H9 (cell line): ENCODE results near the gene SMARCE1. TPM values are rescaled to one million over a fixed set of nuclear protein-coding genes. Genes with fewer than 3 reads are reported as not detected.

Experiments used
- DNase-seq: peaks from one replicate; pipeline ENCODE4 v3.0.0-alpha.2; 2017
- H2AFZ ChIP-seq: one replicate; pipeline ENCODE4 v1.6.1; 2013; ENCODE audit warnings: mild to moderate bottlenecking, low read length, control low read depth, moderate library complexity
- H2AK5ac ChIP-seq: 2 replicates; pipeline ENCODE4 v1.6.1; 2013; ENCODE audit warnings: low read length, control low read depth, mixed read lengths; ENCODE audit not compliant: insufficient read length
- H2BK120ac ChIP-seq: one replicate; pipeline ENCODE4 v1.6.1; 2013; ENCODE audit warnings: low read depth, mild to moderate bottlenecking, low read length, control low read depth, inconsistent platforms; ENCODE audit not compliant: poor library complexity, severe bottlenecking
- H2BK12ac ChIP-seq: 2 replicates; pipeline ENCODE4 v1.6.1; 2013; ENCODE audit warnings: low read length, control low read depth, mixed read lengths, low read depth; ENCODE audit not compliant: insufficient read length
- H2BK15ac ChIP-seq: 2 replicates; pipeline ENCODE4 v1.6.1; 2013; ENCODE audit warnings: low read depth, low read length, control low read depth
- H2BK20ac ChIP-seq: one replicate; pipeline ENCODE4 v1.6.1; 2013; ENCODE audit warnings: low read depth, mild to moderate bottlenecking, low read length, control low read depth, inconsistent platforms; ENCODE audit not compliant: poor library complexity, severe bottlenecking
- H2BK5ac ChIP-seq: 2 replicates; pipeline ENCODE4 v1.6.1; 2013; ENCODE audit warnings: low read length, control low read depth, mixed read lengths; ENCODE audit not compliant: insufficient read length
- H3K14ac ChIP-seq: 2 replicates; pipeline ENCODE4 v1.6.1; 2013; ENCODE audit warnings: low read length, control low read depth; ENCODE audit not compliant: insufficient read depth
- H3K18ac ChIP-seq: 2 replicates; pipeline ENCODE4 v1.6.1; 2013; ENCODE audit warnings: low read depth, mild to moderate bottlenecking, mixed read lengths, low read length, control low read depth; ENCODE audit not compliant: insufficient read length
- H3K23ac ChIP-seq: 2 replicates; pipeline ENCODE4 v1.6.1; 2013; ENCODE audit warnings: low read length, control low read depth, mixed read lengths, low read depth; ENCODE audit not compliant: insufficient read length
- H3K23me2 ChIP-seq: 2 replicates; pipeline ENCODE4 v1.6.1; 2013; ENCODE audit warnings: low read depth, mild to moderate bottlenecking, mixed read lengths, low read length, control low read depth; ENCODE audit not compliant: insufficient read length, poor library complexity, severe bottlenecking
- H3K27ac ChIP-seq: 2 replicates; pipeline ENCODE4 v1.5.1; 2013; ENCODE audit warnings: low read length, control low read depth, mixed read lengths, low read depth; ENCODE audit not compliant: insufficient read length
- H3K27me3 ChIP-seq: 2 replicates; pipeline ENCODE4 v1.6.1; 2013; ENCODE audit warnings: low read length, control low read depth, inconsistent platforms; ENCODE audit not compliant: insufficient read depth
- H3K4ac ChIP-seq: 2 replicates; pipeline ENCODE4 v1.6.1; 2013; ENCODE audit warnings: low read depth, mild to moderate bottlenecking, control low read depth, inconsistent platforms, low read length, moderate library complexity
- H3K4me1 ChIP-seq: 2 replicates; pipeline ENCODE4 v1.6.1; 2013; ENCODE audit warnings: low read length, control low read depth, inconsistent platforms; ENCODE audit not compliant: insufficient read depth
- H3K4me2 ChIP-seq: 2 replicates; pipeline ENCODE4 v1.6.1; 2013; ENCODE audit warnings: low read length, control low read depth, mixed read lengths; ENCODE audit not compliant: insufficient read length, insufficient read depth
- H3K56ac ChIP-seq: 2 replicates; pipeline ENCODE4 v1.6.1; 2013; ENCODE audit warnings: low read depth, mild to moderate bottlenecking, mixed read lengths, low read length, control low read depth; ENCODE audit not compliant: insufficient read length
- H3K79me1 ChIP-seq: 2 replicates; pipeline ENCODE4 v1.6.1; 2013; ENCODE audit warnings: low read depth, mild to moderate bottlenecking, moderate library complexity, low read length, control low read depth, inconsistent platforms; ENCODE audit not compliant: insufficient read depth, poor library complexity, severe bottlenecking
- H3K79me2 ChIP-seq: 2 replicates; pipeline ENCODE4 v1.6.1; 2013; ENCODE audit warnings: low read length, control low read depth, inconsistent platforms; ENCODE audit not compliant: insufficient read depth
- H3K9ac ChIP-seq: 2 replicates; pipeline ENCODE4 v1.6.1; 2013; ENCODE audit warnings: low read length, control low read depth, mixed read lengths; ENCODE audit not compliant: insufficient read length; ENCODE audit errors: extremely low read depth
- H3K9me3 ChIP-seq: one replicate; pipeline ENCODE4 v1.6.1; 2013; ENCODE audit warnings: low read depth, low read length, inconsistent platforms; ENCODE audit not compliant: control insufficient read depth
- H3T11ph ChIP-seq: one replicate; pipeline ENCODE4 v1.6.1; 2013; ENCODE audit warnings: mild to moderate bottlenecking, low read length, control low read depth, inconsistent platforms
- H4K20me1 ChIP-seq: one replicate; pipeline ENCODE4 v1.6.1; 2013; ENCODE audit not compliant: control insufficient read depth, insufficient read length, insufficient read depth
- H4K5ac ChIP-seq: 2 replicates; pipeline ENCODE4 v1.6.1; 2013; ENCODE audit warnings: low read depth, mild to moderate bottlenecking, mixed read lengths, low read length, control low read depth; ENCODE audit not compliant: insufficient read length
- H4K8ac ChIP-seq: replicated peaks from 2 replicates; pipeline ENCODE4 v1.6.1; 2013; ENCODE audit warnings: low read length, control low read depth, mixed read lengths, low read depth; ENCODE audit not compliant: insufficient read length
- H4K91ac ChIP-seq: 2 replicates; pipeline ENCODE4 v1.6.1; 2013; ENCODE audit warnings: low read depth, mild to moderate bottlenecking, moderate library complexity, mixed read lengths, low read length, control low read depth; ENCODE audit not compliant: insufficient read length
- H3K27ac Mint-ChIP-seq, 3 experiments: 2 replicates in 2 of 3; 3 replicates in 1 of 3; pipeline ENCODE4 v1.8.0; 2020 to 2021; ENCODE audit warnings: mixed read lengths in 3 of 3, mild to moderate bottlenecking in 1 of 3, moderate library complexity in 1 of 3
- H3K27me3 Mint-ChIP-seq: 2 replicates; pipeline ENCODE4 v1.8.0; 2021; ENCODE audit warnings: low read depth, mild to moderate bottlenecking, moderate library complexity, mixed read lengths
- H3K36me3 Mint-ChIP-seq, 3 experiments: 2 replicates in 2 of 3; 3 replicates in 1 of 3; pipeline ENCODE4 v1.8.0; 2020 to 2021; ENCODE audit warnings: low read depth in 3 of 3, mixed read lengths in 3 of 3; ENCODE audit not compliant: insufficient read depth in 1 of 3
- H3K4me1 Mint-ChIP-seq, 2 experiments: 2 replicates each; pipeline ENCODE4 v1.8.0; 2020; ENCODE audit warnings: mixed read lengths in 2 of 2
- H3K4me3 Mint-ChIP-seq, 2 experiments: 2 replicates in 1 of 2; 3 replicates in 1 of 2; pipeline ENCODE4 v1.8.0; 2020 to 2021; ENCODE audit warnings: mild to moderate bottlenecking in 2 of 2, mixed read lengths in 2 of 2, moderate library complexity in 1 of 2
- H3K9me3 Mint-ChIP-seq, 2 experiments: 2 replicates in 1 of 2; 3 replicates in 1 of 2; pipeline ENCODE4 v1.8.0; 2020; ENCODE audit warnings: mild to moderate bottlenecking in 2 of 2, mixed read lengths in 2 of 2, moderate library complexity in 1 of 2
- CTCF ChIP-seq: fragments of 200-600 bp; sonication (generic); conservative IDR thresholded peaks from 3 replicates; pipeline ENCODE4 v1.8.0; 2021; ENCODE audit warnings: antibody characterized with exemption, mild to moderate bottlenecking
- WGBS: extraction: QIAGEN DNeasy Blood & Tissue Kit; methylation state at CpG from one replicate; pipeline ENCODE4 v1.1.7; 2013; ENCODE audit warnings: missing lambda C conversion rate, low lambda C conversion rate, mixed read lengths; ENCODE audit not compliant: insufficient read length; ENCODE audit errors: extremely low coverage; 5-methylcytosine and 5-hydroxymethylcytosine counted together
- total RNA-seq: library from RNA; stranded (reverse); gene quantifications from 2 replicates; pipeline ENCODE4 v1.2.1, GENCODE V29; 2021

SMARCE1 gene
- total RNA-seq, 1 experiment from 2014 or later = 122 TPM

GRCh38 chr17:40663252-40663651 is 15.6 kb upstream of the SMARCE1 start:
- Mint-ChIP-seq H3K36me3 (no peaks in the 10 kb centered on the region; a peak in 1 of 7 replicates), H3K27ac (no peak overlapping the region), H3K4me1 (peaks cover 7% of the 10 kb centered on the region in 2 experiments), H3K9me3 (no peaks in the 10 kb centered on the region), H3K4me3 (no peak overlapping the region), H3K27me3 (peaks cover 14% of the 10 kb centered on the region)
- H2BK5ac ChIP-seq = no peak overlapping the region
- no peak overlapping the region for H3K14ac ChIP-seq
- H3K23me2 ChIP-seq = peaks cover 4% of the 10 kb centered on the region
- no peak overlapping the region for H4K5ac ChIP-seq
- H3K23ac ChIP-seq = no peak overlapping the region
- H3K18ac ChIP-seq = no peak overlapping the region
- no peak overlapping the region for H3K56ac ChIP-seq
- no peak overlapping the region for H2BK12ac ChIP-seq
- no peak overlapping the region for H3K4ac ChIP-seq
- no peaks in the 10 kb centered on the region for H3K27me3 ChIP-seq
- no peak overlapping the region for H3K4me2 ChIP-seq
- peaks cover 2% of the 10 kb centered on the region for H4K20me1 ChIP-seq
- WGBS = no CpG with 5 or more reads among the region's 3 CpGs
- H2BK120ac ChIP-seq = no peak overlapping the region
- H3K79me1 ChIP-seq = no peaks in the 10 kb centered on the region
- no peaks in the 10 kb centered on the region for H3K4me1 ChIP-seq
- no peak overlapping the region for H2BK20ac ChIP-seq
- no peak overlapping the region for H2AFZ ChIP-seq
- no peaks in the 10 kb centered on the region for H3K9me3 ChIP-seq
- H2AK5ac ChIP-seq = no peak overlapping the region
- H3T11ph ChIP-seq = no peak overlapping the region
- H3K79me2 ChIP-seq = no peaks in the 10 kb centered on the region
- DNase-seq = no peak
- no peak overlapping the region for H4K91ac ChIP-seq
- no peak overlapping the region for H3K9ac ChIP-seq
- no peak overlapping the region for H4K8ac ChIP-seq
- no peak overlapping the region for H3K27ac ChIP-seq
- H2BK15ac ChIP-seq = no peak overlapping the region
- TF ChIP-seq CTCF = no peak
